GM21360 (cell line): Measurements from ENCODE around the gene FGF21.
A peak's percentile ranks its signal among the peaks of the same experiment; 100 is the strongest.
"Not testable (repeated sequence)": the region's sequence is repeated elsewhere in the genome, so short reads cannot be mapped to it uniquely, and the experiment has no call there.

ENCODE experiments used
- ATAC-seq: cut with Tn5 transposase; IDR thresholded peaks from one replicate; pipeline ENCODE4 v1.9.1; 2021; ENCODE audit warnings: mild to moderate bottlenecking, moderate library complexity; ENCODE audit not compliant: unreplicated experiment

Gene FGF21

GRCh38 chr19:48755084-48755641 is at the start of gene FGF21:
TSS of gene FGF21 (plus strand) at chr19:48755524. CDS start at chr19:48756237, 713 bp downstream.
- no peak for ATAC-seq

- ATAC-seq: no peak
These were observed 46.9 kb upstream of the FGF21 start for GRCh38 chr19:48708471-48708870.

GRCh38 chr19:48711106-48711662 is 44.1 kb upstream of the FGF21 start:
- ATAC-seq: no peak

- ATAC-seq: no peak
These were observed 42.1 kb upstream of the FGF21 start for GRCh38 chr19:48713041-48713863.

- ATAC-seq: peak; percentile 83
These were observed 41.2 kb upstream of the FGF21 start for GRCh38 chr19:48713864-48714755.

GRCh38 chr19:48714759-48715675 is 40.3 kb upstream of the FGF21 start:
- ATAC-seq: no peak

- ATAC-seq: no peak
These were observed 39.6 kb upstream of the FGF21 start for GRCh38 chr19:48715681-48716171.

GRCh38 chr19:48716562-48717291 is 38.6 kb upstream of the FGF21 start:
- no peak for ATAC-seq

GRCh38 chr19:48718106-48718505 is 37.2 kb upstream of the FGF21 start:
- ATAC-seq: not testable (repeated sequence)

GRCh38 chr19:48718711-48719231 is 36.6 kb upstream of the FGF21 start:
- no peak for ATAC-seq

GRCh38 chr19:48719263-48720171 is 35.8 kb upstream of the FGF21 start, which contains the start of gene MAMSTR:
TSS of gene MAMSTR (minus strand) at chr19:48719725. CDS start at chr19:48719031, 694 bp downstream.
- no peak for ATAC-seq

- ATAC-seq: no peak
These were observed 35.1 kb upstream of the FGF21 start for GRCh38 chr19:48720251-48720612.

- ATAC-seq: peak; percentile 76
These were observed 34.6 kb upstream of the FGF21 start for GRCh38 chr19:48720613-48721296.

- ATAC-seq: no peak
These were observed 33.1 kb upstream of the FGF21 start for GRCh38 chr19:48722196-48722708.

GRCh38 chr19:48724796-48725753 is 30.2 kb upstream of the FGF21 start:
- ATAC-seq: no peak

- ATAC-seq: no peak
These were observed 28.8 kb upstream of the FGF21 start for GRCh38 chr19:48726556-48726955.
